Tibial artery (tissue), 4 donors: ENCODE results near the gene HPCAL1.

Experiments
- DNase-seq, 2 donors: peaks; one replicate each; pipeline ENCODE4 v3.0.0-alpha.2; 2019
- H3K27ac ChIP-seq, 2 donors: fragments of 200-600 bp; sonication (generic) in 1 of 2; 1 replicate in 1 of 2; 2 replicates in 1 of 2; pipeline ENCODE4 v1.5.1; 2018 to 2019; ENCODE audit warnings: mild to moderate bottlenecking in 1 of 2
- H3K27me3 ChIP-seq, 2 donors: fragments of 200-600 bp; sonication (generic) in 1 of 2; one replicate each; pipeline versions ENCODE4 v1.5.1 to v1.6.0; 2016 to 2019
- H3K36me3 ChIP-seq, 3 donors: fragments of 200-600 bp; sonication (generic) in 2 of 3; one replicate each; pipeline ENCODE4 v1.5.1; 2016 to 2019; ENCODE audit warnings: mild to moderate bottlenecking in 2 of 3
- H3K4me1 ChIP-seq, 4 donors: fragments of 200-600 bp; sonication (generic) in 2 of 4; 1 replicate in 3 of 4; 2 replicates in 1 of 4; pipeline ENCODE4 v1.5.1; 2016 to 2019
- H3K4me3 ChIP-seq, 2 donors: fragments of 200-600 bp; sonication (generic) in 1 of 2; 1 replicate in 1 of 2; 2 replicates in 1 of 2; pipeline ENCODE4 v1.5.1; 2018 to 2019; ENCODE audit warnings: mild to moderate bottlenecking in 2 of 2
- H3K9me3 ChIP-seq, 3 donors: fragments of 200-600 bp; sonication (generic) in 1 of 3; one replicate each; pipeline ENCODE4 v1.5.1; 2016 to 2019
- CTCF ChIP-seq, 2 experiments: fragments of 200-600 bp in 1 of 2; fragments of 450-650 bp in 1 of 2; IDR thresholded peaks; one replicate each; pipeline ENCODE4 v1.5.1; 2017 to 2019; ENCODE audit warnings: antibody characterized with exemption in 2 of 2, mild to moderate bottlenecking in 1 of 2, moderate library complexity in 1 of 2
- intact Hi-C: fragments of 100-400 bp; cut with DNase I; formaldehyde crosslinking; loops from one replicate; pipeline ENCODE4 v1.15.0; 2023; ENCODE audit warnings: low total_unique reads

The HPCAL1 gene

GRCh38 chr2:10397297-10397875, 94.7 kb downstream of the HPCAL1 start:
- intact Hi-C loops: no loop called here
- Histone ChIP-seq H3K27me3 (no peaks in the 10 kb centered on the region), H3K4me3 (no peak overlapping the region), H3K4me1 (peaks cover 0 to 7% (median 1%) of the 10 kb centered on the region in 4 donors), H3K9me3 (no peaks in the 10 kb centered on the region), H3K27ac (no peak overlapping the region), H3K36me3 (no peaks in the 10 kb centered on the region)
- DNase-seq: no peak
- TF ChIP-seq CTCF (IDR thresholded peaks at IDR 0.05): no peak

DNA sequence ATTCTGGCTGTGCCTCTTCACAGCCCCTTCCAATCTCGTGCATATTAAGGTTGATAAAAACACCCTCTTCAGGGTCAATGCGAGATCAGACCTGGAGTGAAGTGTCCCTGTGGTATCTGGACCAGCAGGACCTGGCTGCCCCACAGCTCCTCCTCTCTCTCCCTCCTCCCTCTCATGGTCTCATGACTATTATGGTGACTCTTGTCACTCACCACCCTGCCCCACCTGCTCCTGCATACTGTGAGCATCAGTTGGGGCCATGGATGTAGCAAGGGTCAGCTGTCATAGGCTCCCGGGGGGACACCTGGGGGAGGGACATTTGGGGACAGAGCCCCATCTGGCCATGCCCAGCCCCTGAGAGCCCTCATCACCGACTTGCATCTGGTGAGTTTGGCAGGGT, 95.2 kb downstream of the HPCAL1 start:
- DNase-seq: no peak
- intact Hi-C loops: no loop called here
- no peak for TF ChIP-seq CTCF (IDR thresholded peaks at IDR 0.05)
- Histone ChIP-seq H3K4me3 (no peak overlapping the region), H3K9me3 (no peaks in the 10 kb centered on the region), H3K27me3 (no peaks in the 10 kb centered on the region), H3K27ac (no peak overlapping the region), H3K36me3 (no peaks in the 10 kb centered on the region), H3K4me1 (peaks cover 0 to 7% (median 1%) of the 10 kb centered on the region in 4 donors)

DNA sequence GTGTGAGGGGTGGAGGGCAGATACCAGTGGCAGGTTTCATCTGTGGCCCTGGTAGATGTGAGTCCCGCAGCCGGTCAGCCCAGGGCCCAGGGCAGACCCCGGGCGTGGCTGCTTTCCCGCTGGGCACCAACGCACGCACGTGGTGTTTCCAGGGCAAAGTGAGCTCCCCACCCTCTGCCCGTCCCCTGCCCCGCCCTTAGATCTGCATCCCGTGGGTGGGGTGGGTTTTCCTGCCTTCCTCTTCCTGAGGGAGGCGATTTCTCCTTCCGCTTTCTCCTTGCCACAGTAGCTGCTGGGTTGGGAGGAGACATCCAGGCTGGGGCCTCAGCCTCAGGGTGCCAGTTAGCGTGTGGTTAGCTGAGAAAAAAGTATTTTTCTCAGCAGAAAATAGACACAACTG, 95.8 kb downstream of the HPCAL1 start:
- H3K9me3 ChIP-seq: no peaks in the 10 kb centered on the region
- intact Hi-C loops: no loop called here
- H3K4me1 ChIP-seq: peaks cover 0 to 7% (median 1%) of the 10 kb centered on the region in 4 donors
- no peak overlapping the region for H3K27ac ChIP-seq
- H3K36me3 ChIP-seq: no peaks in the 10 kb centered on the region
- no peaks in the 10 kb centered on the region for H3K27me3 ChIP-seq
- no peak for TF ChIP-seq CTCF (IDR thresholded peaks at IDR 0.05)
- DNase-seq: peak in 1 of 2 donors; percentile 62
- H3K4me3 ChIP-seq: no peak overlapping the region

DNA sequence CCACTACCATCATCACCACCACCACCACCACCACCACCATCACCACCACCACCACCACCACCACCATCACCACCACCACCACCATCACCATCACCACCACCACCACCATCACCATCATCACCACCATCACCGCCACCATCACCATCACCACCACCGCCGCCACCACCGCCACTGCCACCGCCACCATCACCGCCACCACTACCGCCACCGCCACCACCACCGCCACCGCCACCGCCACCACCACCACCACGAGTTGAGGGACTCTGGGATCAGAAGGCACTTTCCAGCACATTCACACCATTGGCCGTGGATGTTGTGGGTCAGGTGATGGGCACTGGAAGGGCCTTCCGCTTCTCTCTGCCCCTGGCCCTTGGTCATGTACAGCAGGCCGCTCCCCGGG, 96.7 kb downstream of the HPCAL1 start:
- peaks cover 5 to 14% (median 8%) of the 10 kb centered on the region in 4 donors for H3K4me1 ChIP-seq
- intact Hi-C loops: no loop called here
- no peak for DNase-seq
- no peak overlapping the region for H3K27ac ChIP-seq
- no peaks in the 10 kb centered on the region for H3K36me3 ChIP-seq
- no peak overlapping the region for H3K4me3 ChIP-seq
- TF ChIP-seq CTCF (IDR thresholded peaks at IDR 0.05): no peak
- no peaks in the 10 kb centered on the region for H3K9me3 ChIP-seq
- H3K27me3 ChIP-seq: no peaks in the 10 kb centered on the region

DNA sequence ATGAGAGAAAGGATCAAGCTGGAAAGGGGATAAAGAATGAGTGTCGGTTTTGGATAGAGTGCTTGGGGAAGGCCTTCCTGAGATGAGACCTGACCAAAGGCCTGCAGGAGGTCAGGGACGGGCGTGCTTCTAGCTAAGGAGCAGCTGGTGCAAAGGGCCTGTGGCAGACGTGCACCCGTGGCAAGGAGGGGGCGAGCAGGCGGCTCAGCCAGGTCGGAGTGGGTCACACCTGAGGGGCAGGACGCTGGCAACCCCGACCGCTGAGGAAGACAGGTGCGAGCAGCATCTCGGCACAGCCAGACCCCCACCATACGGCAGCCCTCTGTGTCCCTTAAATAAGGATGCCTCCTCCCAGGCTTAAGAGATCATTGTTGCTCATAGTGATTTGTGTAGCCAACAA, 97.3 kb downstream of the HPCAL1 start:
- Histone ChIP-seq H3K27ac (no peak overlapping the region), H3K4me1 (peaks cover 7 to 20% (median 14%) of the 10 kb centered on the region in 4 donors), H3K4me3 (no peak overlapping the region), H3K27me3 (no peaks in the 10 kb centered on the region), H3K9me3 (no peaks in the 10 kb centered on the region), H3K36me3 (no peaks in the 10 kb centered on the region)
- intact Hi-C loops: no loop called here
- DNase-seq: no peak
- TF ChIP-seq CTCF (IDR thresholded peaks at IDR 0.05): no peak

GRCh38 chr2:10400568-10400977, 97.9 kb downstream of the HPCAL1 start:
- H3K27me3 ChIP-seq: no peaks in the 10 kb centered on the region
- no peak overlapping the region for H3K27ac ChIP-seq
- H3K36me3 ChIP-seq: no peaks in the 10 kb centered on the region
- no peak for TF ChIP-seq CTCF (IDR thresholded peaks at IDR 0.05)
- intact Hi-C loops: no loop called here
- DNase-seq: peak; percentile 61 to 74
- no peak overlapping the region for H3K4me3 ChIP-seq
- H3K4me1 ChIP-seq: peaks cover 8 to 26% (median 19%) of the 10 kb centered on the region in 4 donors
- no peaks in the 10 kb centered on the region for H3K9me3 ChIP-seq
